GM18909 (cell line): ENCODE data around the gene LAMA2.

ENCODE experiments used
- ATAC-seq: cut with Tn5 transposase; IDR thresholded peaks from one replicate; pipeline ENCODE4 v1.9.1; 2021; ENCODE audit warnings: mild to moderate bottlenecking; ENCODE audit not compliant: unreplicated experiment, poor library complexity

The LAMA2 gene

GRCh38 chr6:129342243-129342642 is 459.3 kb downstream of the LAMA2 start:
- ATAC-seq: no peak

- ATAC-seq: no peak
Measured at GRCh38 chr6:129342796-129343195, 459.9 kb downstream of the LAMA2 start.

- no peak for ATAC-seq
Measured at GRCh38 chr6:129344379-129344778, 461.4 kb downstream of the LAMA2 start.

DNA sequence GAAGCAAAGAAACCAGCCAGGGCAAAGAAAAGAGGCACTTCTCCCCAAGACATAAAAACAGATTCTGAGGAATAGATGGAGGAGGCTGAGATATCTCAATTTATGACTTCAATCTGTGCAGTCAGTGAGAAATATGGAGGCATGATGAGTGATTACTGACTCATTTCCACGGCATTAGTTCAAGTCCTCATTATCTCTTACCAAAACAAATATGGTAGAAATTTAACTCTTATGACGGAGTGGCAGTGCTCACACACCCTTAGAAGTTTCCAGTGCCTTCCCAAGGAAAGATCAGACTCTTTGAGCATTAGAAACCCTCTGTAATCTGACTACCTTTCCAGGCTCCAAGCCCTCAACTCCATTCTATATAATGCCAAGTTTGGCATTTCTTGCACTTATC is 463.0 kb downstream of the LAMA2 start:
- ATAC-seq: no peak

DNA sequence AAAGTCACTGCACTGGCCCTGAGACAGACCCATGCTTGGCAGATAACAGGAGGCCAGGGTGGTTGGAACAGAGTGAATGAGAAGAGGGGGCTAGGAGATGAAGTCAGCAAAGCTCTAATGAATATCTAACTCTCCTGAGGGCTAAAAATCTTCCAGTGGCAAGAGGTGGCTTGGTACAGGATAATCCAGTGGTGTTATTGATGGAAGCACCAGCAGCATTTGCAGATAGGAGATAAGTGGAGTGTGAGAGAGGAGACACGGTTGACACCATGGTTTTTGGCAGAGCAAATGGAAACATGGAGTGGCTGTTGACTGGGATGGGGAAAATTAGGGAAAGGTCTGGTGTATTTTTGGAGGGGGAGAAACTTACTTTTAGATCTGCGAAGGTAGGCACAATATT is 464.0 kb downstream of the LAMA2 start:
- ATAC-seq: no peak

GRCh38 chr6:129350278-129350677 is 467.3 kb downstream of the LAMA2 start:
- no peak for ATAC-seq

DNA sequence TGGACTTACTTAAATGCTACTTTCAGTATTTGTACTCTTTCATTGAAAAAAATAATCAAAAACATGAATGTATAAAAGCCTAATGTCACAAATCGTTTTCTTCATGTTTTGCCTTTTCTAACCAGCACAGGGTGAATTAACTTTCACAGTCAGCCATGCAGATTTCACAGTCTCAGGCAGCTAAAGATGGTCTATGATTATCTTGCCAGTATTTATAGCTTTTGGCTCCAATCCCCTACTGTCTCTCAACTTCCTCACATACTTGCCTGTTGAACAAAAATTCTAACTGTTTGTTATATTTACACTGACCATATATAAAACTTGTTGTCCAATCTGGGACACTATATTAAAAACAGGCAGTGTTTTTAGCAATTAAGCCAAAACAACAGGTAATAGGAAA is 468.9 kb downstream of the LAMA2 start:
- ATAC-seq: no peak

DNA sequence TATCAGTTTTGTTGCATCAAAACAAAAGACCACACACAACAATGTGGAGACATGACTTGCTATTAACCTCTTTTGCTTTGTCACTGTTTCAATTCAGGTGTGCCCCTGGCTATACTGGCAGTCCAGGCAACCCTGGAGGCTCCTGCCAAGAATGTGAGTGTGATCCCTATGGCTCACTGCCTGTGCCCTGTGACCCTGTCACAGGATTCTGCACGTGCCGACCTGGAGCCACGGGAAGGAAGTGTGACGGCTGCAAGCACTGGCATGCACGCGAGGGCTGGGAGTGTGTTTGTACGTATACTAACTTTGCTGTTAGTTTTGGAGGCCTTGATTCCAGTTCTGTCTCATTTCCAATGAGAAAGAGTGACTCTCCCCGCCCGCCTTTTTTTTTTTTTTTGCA is 470.1 kb downstream of the LAMA2 start:
- ATAC-seq: no peak

DNA sequence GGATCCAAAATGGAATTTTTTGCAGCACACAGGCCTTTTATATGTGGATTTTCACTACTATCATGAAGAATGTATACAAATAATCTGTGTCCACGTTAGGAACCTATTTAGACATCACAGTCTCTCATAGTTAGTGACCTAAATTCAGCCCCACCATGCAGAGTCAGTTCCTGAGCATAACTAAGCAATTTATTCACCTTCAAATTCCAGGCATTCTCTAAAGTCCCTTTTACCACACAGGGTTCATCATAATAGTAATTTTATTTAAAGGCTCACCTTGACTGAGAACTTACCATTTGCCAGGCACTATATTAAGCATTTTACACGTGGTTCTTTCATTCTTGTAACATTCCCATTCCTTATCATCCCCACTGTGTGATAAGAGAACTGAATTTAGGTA is 473.2 kb downstream of the LAMA2 start:
- ATAC-seq: no peak

- ATAC-seq: no peak
Measured at GRCh38 chr6:129359811-129360681, 477.1 kb downstream of the LAMA2 start.

GRCh38 chr6:129360682-129360955 is 477.7 kb downstream of the LAMA2 start:
- no peak for ATAC-seq

DNA sequence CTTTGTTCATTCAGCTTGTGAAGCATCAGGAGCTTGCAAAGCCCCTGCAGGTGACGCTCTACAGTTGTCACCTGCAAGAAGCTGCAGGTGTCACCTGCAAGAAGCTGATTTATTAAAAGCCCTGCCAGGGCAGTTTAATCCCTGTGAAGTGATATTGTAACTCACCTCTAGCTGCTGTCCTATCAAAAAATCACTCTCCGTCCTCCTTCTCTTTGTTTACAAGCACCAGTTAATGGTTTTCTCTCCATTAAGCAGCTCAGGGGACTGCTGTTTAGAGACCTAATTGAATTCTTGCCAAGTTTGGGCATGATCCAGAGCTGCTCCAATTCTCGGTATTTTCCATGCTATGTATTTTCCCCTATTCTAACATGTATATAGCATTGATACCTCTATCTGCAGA is 481.1 kb downstream of the LAMA2 start:
- no peak for ATAC-seq

- ATAC-seq: no peak
Measured at GRCh38 chr6:129364767-129365166, 481.8 kb downstream of the LAMA2 start.

DNA sequence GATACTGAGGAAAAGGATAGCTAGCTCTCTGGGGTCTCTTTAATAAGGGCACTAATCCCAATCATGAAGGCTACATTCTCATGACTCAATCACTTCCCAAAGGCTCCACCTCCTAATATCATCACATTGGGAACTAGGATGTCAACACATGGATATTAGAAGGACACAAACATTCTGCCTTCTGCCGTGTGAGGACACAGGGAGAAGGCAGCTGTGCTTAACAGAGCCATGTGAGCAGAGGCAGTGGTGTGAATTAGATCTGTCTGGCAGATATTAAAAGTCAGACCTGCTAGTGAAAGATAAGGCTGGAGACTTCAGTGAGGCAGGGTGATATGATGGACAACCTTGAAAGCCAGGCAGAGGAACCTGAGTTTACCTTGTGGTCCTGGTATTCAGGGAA is 485.1 kb downstream of the LAMA2 start:
- no peak for ATAC-seq

GRCh38 chr6:129368970-129369369 is 486.0 kb downstream of the LAMA2 start:
- ATAC-seq: no peak

DNA sequence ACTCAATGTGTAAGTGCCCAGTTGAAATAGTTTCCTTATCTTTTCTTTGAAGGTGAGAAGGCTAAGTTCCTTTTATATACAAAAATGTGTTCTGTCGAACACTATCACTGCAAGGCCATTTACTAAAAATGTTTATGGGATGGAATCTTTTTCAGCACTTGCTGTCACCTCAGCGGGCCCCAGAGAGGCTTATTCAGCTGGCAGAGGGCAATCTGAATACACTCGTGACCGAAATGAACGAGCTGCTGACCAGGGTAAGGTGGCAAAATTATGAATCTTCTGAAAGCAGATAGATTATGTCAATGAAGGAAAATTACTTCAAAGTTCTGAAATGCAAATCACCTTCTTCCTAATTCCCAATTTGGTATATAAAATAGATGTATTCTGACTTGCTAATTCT is 486.8 kb downstream of the LAMA2 start:
- ATAC-seq: no peak

- ATAC-seq: no peak
Measured at GRCh38 chr6:129370268-129370916, 487.5 kb downstream of the LAMA2 start.

DNA sequence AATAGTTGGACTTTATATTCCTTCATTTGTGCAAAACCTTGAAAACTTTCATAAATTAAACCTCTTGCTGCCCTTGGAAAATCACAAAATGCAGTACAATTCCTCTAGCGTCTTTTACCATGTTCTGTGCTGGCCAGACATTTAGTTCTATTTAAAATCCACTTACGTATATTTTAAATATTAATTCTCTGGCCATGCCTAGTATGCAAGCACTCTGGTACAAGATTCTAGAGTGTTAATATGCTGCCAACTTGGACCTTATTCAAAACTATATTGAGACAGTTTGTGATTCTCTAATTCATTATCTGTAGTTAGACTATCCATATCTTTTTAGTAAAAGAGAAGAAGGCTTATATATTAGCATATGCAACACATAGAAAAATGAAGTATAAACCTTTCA is 498.9 kb downstream of the LAMA2 start:
- ATAC-seq: no peak

GRCh38 chr6:129382916-129383315 is 500.0 kb downstream of the LAMA2 start:
- ATAC-seq: no peak

- no peak for ATAC-seq
Measured at GRCh38 chr6:129385117-129385516, 502.2 kb downstream of the LAMA2 start.

DNA sequence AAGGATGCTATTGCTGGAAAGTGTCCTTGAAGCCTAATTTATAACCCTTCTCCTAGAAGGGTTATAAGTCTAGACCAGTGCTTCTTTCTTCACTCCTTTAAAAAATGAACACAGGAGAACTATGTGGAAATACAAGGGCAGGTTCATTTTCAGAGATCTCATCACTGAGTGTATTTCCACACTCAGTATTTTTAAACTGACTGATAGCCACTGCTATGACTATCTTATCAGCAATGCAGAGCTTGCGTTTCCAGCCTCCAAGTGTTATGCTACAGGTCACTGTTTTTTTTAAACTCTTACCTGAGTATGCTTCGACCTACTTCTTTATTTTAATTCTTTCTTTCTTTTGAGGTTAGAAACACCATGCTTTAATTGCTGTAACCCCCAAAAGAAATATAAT is 508.0 kb downstream of the LAMA2 start:
- ATAC-seq: no peak

- peak; percentile 77 for ATAC-seq
Measured at GRCh38 chr6:129393654-129394053, 510.7 kb downstream of the LAMA2 start.
